SJSA1 (cell line): ENCODE data around the gene GNB5. TPM values are rescaled to one million over a fixed set of nuclear protein-coding genes. Genes with fewer than 3 reads are reported as not detected.
"Not testable (repeated sequence)": the region's sequence is repeated elsewhere in the genome, so short reads cannot be mapped to it uniquely, and the experiment has no call there.

Experiments
- DNase-seq, 2 experiments: peaks; one replicate each; pipeline ENCODE4 v3.0.0-alpha.2; 2015 to 2020; ENCODE audit warnings: low spot score in 2 of 2, low read depth in 1 of 2
- H3K27ac ChIP-seq: fragments of 250-450 bp; sonication (Bioruptor Pico); 2 replicates; pipeline ENCODE4 v1.5.1; 2020; ENCODE audit warnings: mild to moderate bottlenecking, moderate library complexity
- H3K27me3 ChIP-seq: fragments of 250-450 bp; sonication (Bioruptor Pico); replicated peaks from 2 replicates; pipeline ENCODE4 v1.5.1; 2020; ENCODE audit warnings: mild to moderate bottlenecking, moderate library complexity
- H3K36me3 ChIP-seq: fragments of 250-450 bp; sonication (Bioruptor Pico); 2 replicates; pipeline ENCODE4 v1.5.1; 2020; ENCODE audit warnings: mild to moderate bottlenecking
- H3K4me1 ChIP-seq: fragments of 250-450 bp; sonication (Bioruptor Pico); replicated peaks from 2 replicates; pipeline ENCODE4 v1.6.1; 2021; ENCODE audit warnings: mild to moderate bottlenecking
- H3K4me3 ChIP-seq: fragments of 250-450 bp; sonication (Bioruptor Pico); 2 replicates; pipeline ENCODE4 v1.5.1; 2020; ENCODE audit warnings: mild to moderate bottlenecking
- H3K9me3 ChIP-seq: fragments of 250-450 bp; sonication (Bioruptor Pico); replicated peaks from 2 replicates; pipeline ENCODE4 v1.5.1; 2020; ENCODE audit warnings: mild to moderate bottlenecking
- total RNA-seq: library from RNA; depleted of rRNA; stranded (reverse); fragments of >200 nt; shearing (Covaris generic); gene quantifications from 2 replicates; pipeline ENCODE4 v1.2.3, GENCODE V29; 2014; rRNA removed

GNB5 gene
- total RNA-seq = 53.7 and 58.9 TPM in 2 replicates

DNA sequence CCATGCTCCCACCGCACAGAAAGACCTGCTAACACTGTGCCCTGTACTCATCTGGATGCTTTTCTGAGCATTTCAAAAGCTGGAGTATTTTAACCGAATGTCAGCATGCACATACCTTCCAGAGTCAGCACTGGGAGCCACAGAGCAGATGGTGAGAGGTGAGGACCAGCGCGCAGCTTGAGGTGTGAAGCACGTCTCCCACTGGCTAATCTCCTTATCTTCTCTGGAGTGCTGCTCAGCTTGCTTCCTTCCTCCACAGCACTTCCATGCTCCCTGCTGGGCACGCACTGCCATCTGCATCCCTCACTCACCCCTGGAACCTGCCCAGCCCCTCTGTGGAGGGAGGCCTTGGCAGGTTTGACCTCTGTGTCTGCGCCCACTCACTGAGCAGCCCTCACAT lies at the start of gene GNB5:
Gene GNB5 (minus strand): TSS at position 186 of the 400 bp plus-strand sequence. CDS start 6,716 bp downstream, outside the sequence.
- no peaks in the 10 kb centered on the region for H3K4me1 ChIP-seq
- no peak for DNase-seq
- H3K27me3 ChIP-seq = no peaks in the 10 kb centered on the region
- no peak within 1 kb of the TSS for H3K27ac ChIP-seq
- H3K36me3 ChIP-seq = no peaks in the 10 kb centered on the region
- H3K4me3 ChIP-seq = no peak within 1 kb of the TSS
- no peaks in the 10 kb centered on the region for H3K9me3 ChIP-seq

DNA sequence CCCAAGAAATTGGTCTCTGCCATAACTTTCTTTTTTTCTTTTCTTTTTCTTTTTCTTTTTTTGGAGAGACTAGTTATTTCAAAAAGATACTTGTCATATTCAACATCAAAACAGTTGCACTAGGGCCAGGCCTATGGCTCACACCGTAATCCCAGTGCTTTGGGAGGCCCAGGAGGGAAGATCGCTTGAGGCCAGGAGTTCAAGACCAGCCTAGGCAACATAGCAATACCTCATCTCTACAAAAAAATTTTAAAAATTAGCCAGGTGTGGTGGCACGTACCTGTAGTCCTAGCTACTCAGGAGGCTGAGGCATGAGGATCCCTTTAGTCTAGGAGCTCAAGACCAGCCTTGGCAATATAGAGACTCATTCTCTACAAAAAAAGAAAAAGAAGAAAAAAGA lies 49.0 kb upstream of the GNB5 start:
- H3K27me3 ChIP-seq = no peaks in the 10 kb centered on the region
- H3K9me3 ChIP-seq = no peaks in the 10 kb centered on the region
- H3K27ac ChIP-seq = no peak overlapping the region
- no peak for DNase-seq
- H3K4me1 ChIP-seq = no peaks in the 10 kb centered on the region
- no peak overlapping the region for H3K4me3 ChIP-seq
- H3K36me3 ChIP-seq = no peaks in the 10 kb centered on the region

DNA sequence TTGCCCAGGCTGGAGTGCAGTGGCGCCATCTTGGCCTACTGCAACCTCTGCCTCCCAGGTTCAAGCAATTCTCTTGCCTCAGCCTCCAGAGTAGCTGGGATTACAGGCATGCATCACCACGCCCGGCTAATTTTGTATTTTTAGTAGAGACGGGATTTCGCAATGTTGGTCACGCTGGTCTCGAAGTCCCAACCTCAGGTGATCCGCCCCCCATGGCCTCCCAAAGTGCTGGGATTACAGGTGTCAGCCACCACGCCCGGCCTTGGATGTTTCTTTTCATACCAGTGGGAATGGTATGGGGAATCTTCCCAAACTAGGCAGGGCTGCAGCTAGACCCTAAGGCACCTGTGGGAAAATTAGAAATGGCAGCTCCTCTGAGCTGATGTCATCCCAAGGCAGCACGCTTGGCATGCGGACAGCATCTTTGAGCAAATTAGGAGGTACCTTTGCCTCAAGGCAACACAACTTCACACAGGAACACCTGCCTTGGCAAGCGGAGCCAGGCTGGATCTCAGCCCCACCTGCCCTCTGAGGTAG lies 47.9 kb upstream of the GNB5 start:
- not testable (repeated sequence) for H3K36me3 ChIP-seq, H3K4me3 ChIP-seq, DNase-seq

DNA sequence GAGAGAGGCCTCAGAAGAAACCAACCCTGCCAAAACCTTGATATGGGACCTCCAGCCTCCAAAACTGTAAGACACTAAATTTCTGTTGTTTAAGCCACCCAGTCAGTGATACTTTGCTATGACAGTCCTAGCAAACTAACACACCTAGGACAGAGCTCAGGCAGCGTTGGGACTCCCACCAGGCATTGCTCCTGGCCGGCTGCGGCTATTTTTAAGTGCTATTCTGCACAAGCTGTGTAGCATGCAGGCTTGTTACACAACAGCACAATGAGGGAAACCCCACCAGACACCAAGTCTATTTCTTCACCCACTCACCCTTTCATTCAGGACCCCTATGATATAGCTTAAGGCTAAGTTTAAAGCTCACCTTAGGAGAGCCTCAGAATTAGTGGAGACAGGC lies 47.0 kb upstream of the GNB5 start:
- Histone ChIP-seq H3K9me3 (no peaks in the 10 kb centered on the region), H3K27ac (no peak overlapping the region), H3K4me3 (no peak overlapping the region), H3K4me1 (peaks cover 10% of the 10 kb centered on the region), H3K36me3 (no peaks in the 10 kb centered on the region), H3K27me3 (no peaks in the 10 kb centered on the region)
- no peak for DNase-seq

More for the DNA sequence above, 47.9 kb upstream of the GNB5 start:
- H3K27ac ChIP-seq, H3K9me3 ChIP-seq, H3K27me3 ChIP-seq, H3K4me1 ChIP-seq: not testable (repeated sequence)

DNA sequence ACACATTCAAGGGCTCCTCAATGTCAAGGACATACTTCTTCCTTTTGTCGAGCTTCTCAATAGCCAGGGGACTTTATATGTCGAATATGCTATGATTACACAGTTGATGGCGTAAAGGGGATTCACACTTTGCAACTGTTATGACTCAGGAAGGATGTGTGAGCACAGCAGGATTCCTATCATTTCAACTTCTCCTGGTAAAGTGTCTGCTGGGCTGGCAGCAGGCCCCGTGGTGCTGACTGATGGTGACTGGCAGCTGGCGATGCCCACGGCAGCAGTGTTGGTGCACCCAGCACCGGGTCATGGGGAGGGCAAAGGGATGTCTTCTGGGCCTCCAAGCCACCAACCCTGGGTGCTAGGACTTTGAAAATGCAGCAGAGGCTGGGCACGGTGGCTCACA lies 44.8 kb upstream of the GNB5 start:
- H3K36me3 ChIP-seq = no peaks in the 10 kb centered on the region
- H3K9me3 ChIP-seq = no peaks in the 10 kb centered on the region
- H3K4me3 ChIP-seq = no peak overlapping the region
- H3K27ac ChIP-seq = no peak overlapping the region
- H3K4me1 ChIP-seq = peaks cover 14% of the 10 kb centered on the region
- no peak for DNase-seq
- no peaks in the 10 kb centered on the region for H3K27me3 ChIP-seq

DNA sequence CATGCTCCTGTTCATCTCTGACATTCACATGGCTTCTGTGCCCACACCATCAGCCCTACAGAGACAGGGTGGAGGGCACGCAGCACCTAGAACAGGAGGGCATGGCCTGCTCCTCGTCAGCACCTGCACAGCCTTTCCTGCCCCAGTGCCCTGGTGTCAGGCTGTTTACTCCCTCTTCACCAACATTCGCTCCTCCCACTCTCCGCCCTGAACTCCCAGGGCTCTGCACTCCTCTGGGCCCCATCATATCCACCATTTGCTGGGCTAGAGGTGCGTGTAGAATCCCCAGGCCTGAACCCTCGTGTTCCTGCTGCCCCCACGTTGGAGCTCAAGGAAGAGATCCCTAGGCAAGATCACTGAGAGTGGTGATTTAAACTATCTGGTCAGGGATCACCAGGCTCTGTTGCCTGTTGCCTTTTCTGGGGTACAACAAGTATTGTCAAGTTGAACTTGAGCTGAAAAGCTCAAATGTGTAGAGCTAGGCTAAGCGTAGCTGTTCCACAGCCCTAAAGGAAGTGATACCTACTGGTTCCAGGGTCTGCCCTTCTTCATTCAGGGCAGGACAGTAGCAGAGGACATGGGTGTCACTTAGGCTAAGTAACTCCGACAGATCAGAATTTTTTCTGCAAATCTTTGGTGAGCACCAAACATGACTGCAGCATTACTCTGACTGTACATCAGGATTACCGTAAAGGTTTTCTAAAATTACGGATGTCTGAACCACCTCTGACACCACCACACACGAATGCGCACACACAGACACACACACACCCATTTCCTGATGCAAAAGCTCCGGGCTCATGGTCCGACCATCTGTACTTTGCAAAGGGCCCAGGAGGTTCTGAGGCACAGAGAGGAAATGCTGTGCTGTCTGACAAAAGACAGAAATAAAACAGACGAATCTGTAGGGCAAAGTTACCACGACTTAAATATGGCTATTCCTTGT lies 43.7 kb upstream of the GNB5 start:
- no peak for DNase-seq
- Histone ChIP-seq H3K27ac (no peak overlapping the region), H3K4me3 (no peak overlapping the region), H3K9me3 (no peaks in the 10 kb centered on the region), H3K36me3 (no peaks in the 10 kb centered on the region), H3K27me3 (no peaks in the 10 kb centered on the region), H3K4me1 (peaks cover 14% of the 10 kb centered on the region)

DNA sequence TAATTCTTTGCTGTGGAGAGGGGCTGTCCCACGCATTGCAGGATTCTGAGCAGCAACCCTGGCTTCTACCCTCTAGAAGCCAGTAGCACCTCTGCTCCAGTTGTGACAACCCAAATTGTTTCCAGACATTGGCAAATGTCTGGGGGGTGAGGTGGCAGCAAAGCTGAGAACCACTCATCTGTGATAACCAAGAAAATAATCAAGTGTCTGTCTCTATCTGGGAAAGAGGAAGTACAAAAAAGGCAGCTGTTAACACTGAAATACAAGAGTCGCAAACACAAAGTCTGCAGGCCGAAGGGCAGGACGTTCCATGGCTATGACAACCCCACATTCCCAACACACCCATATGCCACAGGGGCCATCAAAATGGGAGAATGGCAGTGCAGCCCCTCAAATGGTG lies 42.2 kb upstream of the GNB5 start:
- H3K36me3 ChIP-seq = no peaks in the 10 kb centered on the region
- no peaks in the 10 kb centered on the region for H3K27me3 ChIP-seq
- peaks cover 14% of the 10 kb centered on the region for H3K4me1 ChIP-seq
- no peak overlapping the region for H3K4me3 ChIP-seq
- H3K27ac ChIP-seq = no peak overlapping the region
- DNase-seq = no peak
- H3K9me3 ChIP-seq = no peaks in the 10 kb centered on the region

DNA sequence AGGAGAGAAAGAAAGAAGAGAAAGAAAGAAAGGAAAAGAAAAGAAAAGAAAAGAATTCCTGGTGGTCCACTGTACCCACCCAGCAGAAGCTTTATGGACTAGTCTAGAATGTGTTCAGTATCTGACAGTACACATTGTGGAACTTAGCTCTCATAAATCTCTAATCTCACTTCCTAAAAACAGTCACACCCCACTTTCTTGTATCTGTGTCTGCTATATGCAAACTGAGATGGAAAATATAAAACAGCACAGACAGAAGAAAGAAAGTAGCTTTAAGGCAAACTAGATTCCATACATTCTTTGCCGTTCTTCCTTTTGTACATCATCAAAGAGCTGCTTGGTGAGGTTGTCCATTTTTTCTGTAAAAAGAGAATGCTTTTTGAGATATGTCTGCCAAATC lies 41.1 kb upstream of the GNB5 start:
- Histone ChIP-seq H3K4me3 (no peak overlapping the region), H3K36me3 (no peaks in the 10 kb centered on the region), H3K27me3 (no peaks in the 10 kb centered on the region), H3K27ac (no peak overlapping the region), H3K4me1 (peaks cover 18% of the 10 kb centered on the region), H3K9me3 (no peaks in the 10 kb centered on the region)
- DNase-seq = no peak

DNA sequence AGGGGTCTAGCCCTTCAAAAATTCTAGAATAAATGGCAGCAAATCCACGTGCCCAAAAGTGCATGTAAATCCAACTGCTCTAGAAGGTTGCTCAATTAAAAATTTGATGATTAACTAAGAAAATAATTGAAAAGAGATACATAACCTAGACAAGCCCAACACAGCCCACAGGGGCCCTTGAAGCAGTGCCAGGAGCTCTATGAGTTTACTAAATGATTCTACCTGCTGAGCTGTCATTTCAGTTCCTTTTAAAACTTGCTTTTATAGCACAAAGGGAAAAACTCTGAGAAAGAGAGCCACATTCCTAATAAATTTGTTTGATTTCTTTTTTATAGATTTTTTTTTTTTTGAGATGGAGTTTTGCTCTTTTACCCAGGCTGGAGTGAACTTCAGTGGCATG lies 38.9 kb upstream of the GNB5 start:
- Histone ChIP-seq H3K36me3 (no peaks in the 10 kb centered on the region), H3K9me3 (no peaks in the 10 kb centered on the region), H3K4me1 (peaks cover 20% of the 10 kb centered on the region), H3K27me3 (no peaks in the 10 kb centered on the region), H3K4me3 (no peak overlapping the region), H3K27ac (no peak overlapping the region)
- no peak for DNase-seq

DNA sequence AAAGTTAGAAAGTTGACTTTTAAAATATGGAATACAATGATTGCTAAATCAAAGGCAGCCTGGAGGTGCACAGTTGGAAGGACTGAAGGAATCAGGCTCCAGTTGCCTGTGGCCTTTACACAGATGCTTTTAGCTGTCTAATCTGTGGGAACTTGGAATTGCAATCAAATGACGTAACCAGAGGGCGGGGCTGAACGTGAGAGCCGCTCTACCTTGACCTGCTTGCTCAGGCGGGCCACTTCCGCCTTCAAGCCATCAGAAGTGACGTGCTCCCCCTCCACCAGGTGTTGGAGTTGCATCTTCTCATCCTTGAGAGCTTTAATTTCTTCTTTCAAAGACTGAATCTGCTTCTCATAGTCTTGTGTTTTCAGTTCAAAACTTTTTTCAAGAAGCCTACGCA lies 37.7 kb upstream of the GNB5 start:
- Histone ChIP-seq H3K27me3 (no peaks in the 10 kb centered on the region), H3K27ac (no peak overlapping the region), H3K9me3 (no peaks in the 10 kb centered on the region), H3K4me3 (no peak overlapping the region), H3K4me1 (peaks cover 28% of the 10 kb centered on the region), H3K36me3 (no peaks in the 10 kb centered on the region)
- no peak for DNase-seq

DNA sequence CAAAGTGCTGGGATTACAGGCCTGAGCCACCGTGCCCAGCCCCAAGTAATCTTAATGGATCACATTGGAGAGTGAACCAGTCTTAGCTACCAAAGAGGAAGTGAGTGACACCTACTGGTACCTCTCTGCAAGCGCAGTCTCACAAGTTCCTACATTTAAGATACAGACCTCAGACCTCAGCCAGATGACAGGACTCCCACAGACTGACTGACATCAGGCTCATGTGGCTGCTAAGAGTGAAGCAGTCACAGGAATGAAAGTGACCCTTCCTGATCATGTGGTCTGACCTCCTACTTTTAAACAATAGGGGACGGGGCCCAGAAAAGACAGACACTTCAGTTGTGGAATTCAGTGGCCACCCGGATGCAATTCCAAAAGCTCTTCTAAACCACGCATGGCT lies 36.3 kb upstream of the GNB5 start:
- H3K4me1 ChIP-seq = peaks cover 20% of the 10 kb centered on the region
- no peaks in the 10 kb centered on the region for H3K27me3 ChIP-seq
- peak; percentile 73 to 76 for DNase-seq
- H3K4me3 ChIP-seq = no peak overlapping the region
- H3K27ac ChIP-seq = no peak overlapping the region
- no peaks in the 10 kb centered on the region for H3K36me3 ChIP-seq
- H3K9me3 ChIP-seq = no peaks in the 10 kb centered on the region

DNA sequence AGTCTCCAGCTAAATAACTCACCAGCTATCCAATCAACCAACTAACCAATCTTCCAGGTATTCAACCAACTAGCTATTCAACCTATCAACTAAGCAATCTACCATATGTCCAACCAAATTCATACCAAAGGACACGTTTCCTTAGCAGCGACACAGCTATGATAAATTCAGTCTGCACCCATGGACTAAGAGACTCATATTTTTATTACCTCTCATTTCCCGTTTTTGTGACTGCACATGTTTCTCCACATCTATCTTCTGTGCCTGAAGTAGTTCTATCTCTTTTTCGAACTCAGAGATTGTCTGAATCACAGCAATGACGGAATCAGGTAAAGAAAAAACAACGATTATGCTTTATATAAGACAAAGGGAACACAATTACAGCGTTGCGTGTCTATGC lies 34.0 kb upstream of the GNB5 start:
- Histone ChIP-seq H3K9me3 (no peaks in the 10 kb centered on the region), H3K27ac (no peak overlapping the region), H3K27me3 (no peaks in the 10 kb centered on the region), H3K4me1 (peaks cover 22% of the 10 kb centered on the region), H3K4me3 (no peak overlapping the region), H3K36me3 (no peaks in the 10 kb centered on the region)
- DNase-seq = no peak

DNA sequence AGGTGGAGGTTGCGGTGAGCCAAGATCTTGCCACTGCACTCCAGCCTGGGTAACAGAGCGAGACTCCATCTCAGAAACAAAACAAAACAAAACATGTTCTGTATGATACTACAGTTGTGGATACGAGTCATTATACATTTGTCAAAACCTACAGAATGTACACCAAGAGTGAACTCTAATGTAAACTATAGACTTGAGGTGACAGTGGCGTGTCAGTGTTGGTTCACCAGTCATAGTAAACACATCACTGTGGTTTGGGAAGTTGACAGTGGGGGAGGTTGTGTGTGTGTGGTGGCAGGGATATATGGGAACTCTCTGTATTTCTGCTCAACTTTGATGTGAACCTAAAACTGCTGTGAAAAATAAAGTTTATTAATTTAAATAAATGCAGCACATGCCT lies 33.0 kb upstream of the GNB5 start:
- DNase-seq = peak in 1 of 2 experiments; percentile 25
- no peak overlapping the region for H3K27ac ChIP-seq
- no peaks in the 10 kb centered on the region for H3K27me3 ChIP-seq
- H3K36me3 ChIP-seq = no peaks in the 10 kb centered on the region
- no peak overlapping the region for H3K4me3 ChIP-seq
- no peaks in the 10 kb centered on the region for H3K9me3 ChIP-seq
- peaks cover 32% of the 10 kb centered on the region for H3K4me1 ChIP-seq

DNA sequence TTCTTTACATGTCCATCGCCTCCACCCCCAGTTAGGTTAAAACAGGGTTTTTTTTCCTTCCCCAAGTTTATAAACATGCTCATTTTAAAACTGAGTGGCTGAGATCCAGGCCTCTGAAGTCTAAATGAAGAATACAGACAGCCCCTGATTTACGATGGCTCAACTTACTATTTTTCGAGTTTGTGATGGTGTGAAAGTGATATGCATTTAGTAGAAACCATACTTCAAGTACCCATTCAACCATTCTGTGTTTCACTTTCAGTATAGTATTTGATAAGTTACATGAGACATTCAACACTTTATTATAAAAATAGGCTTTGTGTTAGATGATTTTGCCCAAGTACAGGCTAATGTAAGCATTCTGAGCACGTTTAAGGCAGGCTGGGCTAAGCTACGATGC lies 30.5 kb upstream of the GNB5 start:
- no peak overlapping the region for H3K27ac ChIP-seq
- H3K27me3 ChIP-seq = no peaks in the 10 kb centered on the region
- H3K36me3 ChIP-seq = no peaks in the 10 kb centered on the region
- no peak overlapping the region for H3K4me3 ChIP-seq
- H3K4me1 ChIP-seq = peaks cover 31% of the 10 kb centered on the region
- DNase-seq = no peak
- H3K9me3 ChIP-seq = no peaks in the 10 kb centered on the region
